ENCODE results near the gene C10orf105.

Gene C10orf105

DNA sequence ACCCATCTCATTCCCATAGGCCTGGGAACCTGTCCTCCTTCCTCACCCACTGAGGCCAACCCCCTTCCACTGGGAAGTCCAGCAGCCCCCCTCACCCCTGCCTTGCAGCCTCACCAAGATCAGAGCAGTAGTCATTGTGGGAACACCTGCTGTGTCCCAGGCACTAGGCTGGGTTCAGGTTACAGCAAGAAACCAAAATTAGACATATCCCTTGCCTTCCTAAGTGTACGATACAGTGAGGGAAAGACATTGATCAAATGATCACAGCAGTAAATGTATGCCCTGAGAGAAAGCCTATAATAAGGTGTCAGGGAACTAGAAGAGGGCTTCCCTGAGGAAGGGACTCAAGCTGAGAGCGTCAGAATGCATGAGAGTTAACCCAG is 17.0 kb upstream of the C10orf105 start (continued):
- TF ChIP-seq ZNF629 (tag by site-specific recombination; IDR thresholded peaks at IDR 0.05) = no peak
- TF ChIP-seq ZNF639 (tag by site-specific recombination; IDR thresholded peaks at IDR 0.05) = no peak
- TF ChIP-seq PRDM10 (tag by site-specific recombination; IDR thresholded peaks at IDR 0.05) = no peak
- TF ChIP-seq ZNF404 (tag by site-specific recombination; IDR thresholded peaks at IDR 0.05) = no peak
- TF ChIP-seq HOXC10 (CRISPR knock-in tag; IDR thresholded peaks at IDR 0.05) = no peak
- no peak for TF ChIP-seq ZEB2 (tag by site-specific recombination; IDR thresholded peaks at IDR 0.05)
- no peak for TF ChIP-seq ZNF433 (tag by site-specific recombination; IDR thresholded peaks at IDR 0.05; ENCODE audit: low read depth)
- TF ChIP-seq ZNF600 (tag by site-specific recombination; IDR thresholded peaks at IDR 0.05) = peak; percentile 53
- no peak for TF ChIP-seq ZNF23 (tag by site-specific recombination; IDR thresholded peaks at IDR 0.05; ENCODE audit: borderline replicate concordance)
- no peak for TF ChIP-seq ZNF302 (tag by site-specific recombination; IDR thresholded peaks at IDR 0.05; ENCODE audit: low read depth)
- no peak for TF ChIP-seq ZNF792 (tag by site-specific recombination; IDR thresholded peaks at IDR 0.05)
- TF ChIP-seq ZNF121 (tag by site-specific recombination; IDR thresholded peaks at IDR 0.05) = no peak
- no peak for TF ChIP-seq REPIN1 (tag by site-specific recombination; IDR thresholded peaks at IDR 0.05; ENCODE audit: low read depth)
- TF ChIP-seq SP7 (tag by site-specific recombination; IDR thresholded peaks at IDR 0.05) = peak; percentile 99
- TF ChIP-seq, protein P1, sequence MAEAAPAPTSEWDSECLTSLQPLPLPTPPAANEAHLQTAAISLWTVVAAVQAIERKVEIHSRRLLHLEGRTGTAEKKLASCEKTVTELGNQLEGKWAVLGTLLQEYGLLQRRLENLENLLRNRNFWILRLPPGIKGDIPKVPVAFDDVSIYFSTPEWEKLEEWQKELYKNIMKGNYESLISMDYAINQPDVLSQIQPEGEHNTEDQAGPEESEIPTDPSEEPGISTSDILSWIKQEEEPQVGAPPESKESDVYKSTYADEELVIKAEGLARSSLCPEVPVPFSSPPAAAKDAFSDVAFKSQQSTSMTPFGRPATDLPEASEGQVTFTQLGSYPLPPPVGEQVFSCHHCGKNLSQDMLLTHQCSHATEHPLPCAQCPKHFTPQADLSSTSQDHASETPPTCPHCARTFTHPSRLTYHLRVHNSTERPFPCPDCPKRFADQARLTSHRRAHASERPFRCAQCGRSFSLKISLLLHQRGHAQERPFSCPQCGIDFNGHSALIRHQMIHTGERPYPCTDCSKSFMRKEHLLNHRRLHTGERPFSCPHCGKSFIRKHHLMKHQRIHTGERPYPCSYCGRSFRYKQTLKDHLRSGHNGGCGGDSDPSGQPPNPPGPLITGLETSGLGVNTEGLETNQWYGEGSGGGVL (tag by site-specific recombination; IDR thresholded peaks at IDR 0.05) = no peak
- no peak for TF ChIP-seq ZNF560 (tag by site-specific recombination; IDR thresholded peaks at IDR 0.05; ENCODE audit: borderline replicate concordance)
- no peak for TF ChIP-seq ZNF704 (tag by site-specific recombination; IDR thresholded peaks at IDR 0.05)
- TF ChIP-seq ZNF16 (tag by site-specific recombination; IDR thresholded peaks at IDR 0.05; ENCODE audit: low read depth) = no peak
- TF ChIP-seq YY1 (tag by site-specific recombination; IDR thresholded peaks at IDR 0.05) = no peak
- TF ChIP-seq ZNF26 (tag by site-specific recombination; IDR thresholded peaks at IDR 0.05) = no peak
- no peak for TF ChIP-seq MZF1 (tag by site-specific recombination; IDR thresholded peaks at IDR 0.05; ENCODE audit: borderline replicate concordance)
- TF ChIP-seq IKZF3 (tag by site-specific recombination; IDR thresholded peaks at IDR 0.05) = peak; percentile 81
- no peak for TF ChIP-seq GLIS2 (tag by site-specific recombination; IDR thresholded peaks at IDR 0.05)
- TF ChIP-seq HOXA7 (CRISPR knock-in tag; IDR thresholded peaks at IDR 0.05; ENCODE audit: borderline replicate concordance) = no peak
- TF ChIP-seq, protein P2, sequence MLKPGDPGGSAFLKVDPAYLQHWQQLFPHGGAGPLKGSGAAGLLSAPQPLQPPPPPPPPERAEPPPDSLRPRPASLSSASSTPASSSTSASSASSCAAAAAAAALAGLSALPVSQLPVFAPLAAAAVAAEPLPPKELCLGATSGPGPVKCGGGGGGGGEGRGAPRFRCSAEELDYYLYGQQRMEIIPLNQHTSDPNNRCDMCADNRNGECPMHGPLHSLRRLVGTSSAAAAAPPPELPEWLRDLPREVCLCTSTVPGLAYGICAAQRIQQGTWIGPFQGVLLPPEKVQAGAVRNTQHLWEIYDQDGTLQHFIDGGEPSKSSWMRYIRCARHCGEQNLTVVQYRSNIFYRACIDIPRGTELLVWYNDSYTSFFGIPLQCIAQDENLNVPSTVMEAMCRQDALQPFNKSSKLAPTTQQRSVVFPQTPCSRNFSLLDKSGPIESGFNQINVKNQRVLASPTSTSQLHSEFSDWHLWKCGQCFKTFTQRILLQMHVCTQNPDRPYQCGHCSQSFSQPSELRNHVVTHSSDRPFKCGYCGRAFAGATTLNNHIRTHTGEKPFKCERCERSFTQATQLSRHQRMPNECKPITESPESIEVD (tag by site-specific recombination; IDR thresholded peaks at IDR 0.05) = peak; percentile 54; the same call in 1 of the 2 replicates
- no peak for TF ChIP-seq ZNF423 (tag by site-specific recombination; IDR thresholded peaks at IDR 0.05)
- TF ChIP-seq MEIS1 (CRISPR knock-in tag; IDR thresholded peaks at IDR 0.05; ENCODE audit: borderline replicate concordance) = no peak
- TF ChIP-seq, protein P3, sequence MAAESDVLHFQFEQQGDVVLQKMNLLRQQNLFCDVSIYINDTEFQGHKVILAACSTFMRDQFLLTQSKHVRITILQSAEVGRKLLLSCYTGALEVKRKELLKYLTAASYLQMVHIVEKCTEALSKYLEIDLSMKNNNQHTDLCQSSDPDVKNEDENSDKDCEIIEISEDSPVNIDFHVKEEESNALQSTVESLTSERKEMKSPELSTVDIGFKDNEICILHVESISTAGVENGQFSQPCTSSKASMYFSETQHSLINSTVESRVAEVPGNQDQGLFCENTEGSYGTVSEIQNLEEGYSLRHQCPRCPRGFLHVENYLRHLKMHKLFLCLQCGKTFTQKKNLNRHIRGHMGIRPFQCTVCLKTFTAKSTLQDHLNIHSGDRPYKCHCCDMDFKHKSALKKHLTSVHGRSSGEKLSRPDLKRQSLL (tag by site-specific recombination; IDR thresholded peaks at IDR 0.05) = no peak
